ENCODE measurements around the gene NOC2L.

The NOC2L gene

GRCh38 chr1:975896-976683, 17.0 kb upstream of the NOC2L start:
- DNase-seq (ENCODE audit: low read depth) = no peak
- peak; percentile 68 for TF ChIP-seq CTCF (conservative IDR thresholded peaks at IDR 0.05; ENCODE audit: low read depth, low read length)
- H3K4me3 ChIP-seq (ENCODE audit: low read length) = peak overlapping the region; percentile 24

GRCh38 chr1:975365-975764, 16.3 kb upstream of the NOC2L start:
- H3K4me3 ChIP-seq (ENCODE audit: low read length) = no peak overlapping the region
- no peak for DNase-seq (ENCODE audit: low read depth)
- TF ChIP-seq CTCF (conservative IDR thresholded peaks at IDR 0.05; ENCODE audit: low read depth, low read length) = no peak

GRCh38 chr1:974687-975328, 15.8 kb upstream of the NOC2L start:
- DNase-seq (ENCODE audit: low read depth) = no peak
- TF ChIP-seq CTCF (conservative IDR thresholded peaks at IDR 0.05; ENCODE audit: low read depth, low read length) = no peak
- H3K4me3 ChIP-seq (ENCODE audit: low read length) = no peak overlapping the region

- H3K4me3 ChIP-seq (ENCODE audit: low read length) = no peak overlapping the region
- no peak for TF ChIP-seq CTCF (conservative IDR thresholded peaks at IDR 0.05; ENCODE audit: low read depth, low read length)
- no peak for DNase-seq (ENCODE audit: low read depth)
These were observed 15.2 kb upstream of the NOC2L start for GRCh38 chr1:974293-974640.

- DNase-seq (ENCODE audit: low read depth) = no peak
- TF ChIP-seq CTCF (conservative IDR thresholded peaks at IDR 0.05; ENCODE audit: low read depth, low read length) = no peak
- H3K4me3 ChIP-seq (ENCODE audit: low read length) = no peak overlapping the region
These were observed 14.6 kb upstream of the NOC2L start for GRCh38 chr1:973459-974292.

- no peak for DNase-seq (ENCODE audit: low read depth)
- no peak for TF ChIP-seq CTCF (conservative IDR thresholded peaks at IDR 0.05; ENCODE audit: low read depth, low read length)
- H3K4me3 ChIP-seq (ENCODE audit: low read length) = no peak overlapping the region
These were observed 13.8 kb upstream of the NOC2L start for GRCh38 chr1:972726-973458.
